ENCODE data around the gene DAPK2.
A peak's percentile ranks its signal among the peaks of the same experiment; 100 is the strongest.

Gene DAPK2

GRCh38 chr15:64068133-64068532, 21.8 kb upstream of the DAPK2 start:
- Histone ChIP-seq H3K9me3 (ENCODE audit: insufficient read depth, low read length, severe bottlenecking) (no peaks in the 10 kb centered on the region), H3K4me1 (ENCODE audit: insufficient read depth, low read length) (no peaks in the 10 kb centered on the region), H3K4me2 (ENCODE audit: insufficient read depth, low read length) (no peak overlapping the region), H3K27me3 (ENCODE audit: insufficient read depth, low read length, poor library complexity) (no peaks in the 10 kb centered on the region), H3K79me2 (ENCODE audit: insufficient read depth, low read length) (no peaks in the 10 kb centered on the region), H4K20me1 (ENCODE audit: insufficient read depth, low read length) (no peaks in the 10 kb centered on the region), H3K4me3 (ENCODE audit: low read depth in 1 of 2, low read length in 2 of 2) (no peak overlapping the region), H3K36me3 (ENCODE audit: insufficient read depth, low read length) (peaks cover 15% of the 10 kb centered on the region), H3K9ac (ENCODE audit: low read depth, low read length) (no peak overlapping the region), H2AFZ (ENCODE audit: low read depth, low read length) (no peak overlapping the region), H3K27ac (ENCODE audit: low read length) (no peak overlapping the region)
- ATAC-seq (ENCODE audit: insufficient read depth, low read depth) (0 out of 3 replicates have a peak, but pooled peaks have one; percentile 23), DNase-seq (no peak)
- TF ChIP-seq CTCF (IDR thresholded peaks at IDR 0.05; ENCODE audit: borderline replicate concordance, extremely low read depth, low read length, poor library complexity, severe bottlenecking) (no peak), EZH2 (IDR thresholded peaks at IDR 0.05; ENCODE audit: borderline replicate concordance, low read depth, low read length, severe bottlenecking) (no peak)

GRCh38 chr15:64067564-64068030, 21.3 kb upstream of the DAPK2 start:
- H3K4me2 ChIP-seq (ENCODE audit: insufficient read depth, low read length): peak overlapping the region; percentile 20; the same call in 1 of the 2 replicates
- DNase-seq (peak; percentile 72), ATAC-seq (ENCODE audit: insufficient read depth, low read depth) (peak; percentile 93)
- no peaks in the 10 kb centered on the region for H3K27me3 ChIP-seq (ENCODE audit: insufficient read depth, low read length, poor library complexity)
- no peak overlapping the region for H3K27ac ChIP-seq (ENCODE audit: low read length)
- H3K9me3 ChIP-seq (ENCODE audit: insufficient read depth, low read length, severe bottlenecking): no peaks in the 10 kb centered on the region
- TF ChIP-seq CTCF (IDR thresholded peaks at IDR 0.05; ENCODE audit: borderline replicate concordance, extremely low read depth, low read length, poor library complexity, severe bottlenecking) (peak; percentile 85), EZH2 (IDR thresholded peaks at IDR 0.05; ENCODE audit: borderline replicate concordance, low read depth, low read length, severe bottlenecking) (no peak)
- H3K36me3 ChIP-seq (ENCODE audit: insufficient read depth, low read length): peaks cover 11% of the 10 kb centered on the region
- H3K9ac ChIP-seq (ENCODE audit: low read depth, low read length): no peak overlapping the region
- no peak overlapping the region; the same call in 1 of the 2 replicates for H2AFZ ChIP-seq (ENCODE audit: low read depth, low read length)
- H3K79me2 ChIP-seq (ENCODE audit: insufficient read depth, low read length): no peaks in the 10 kb centered on the region
- no peaks in the 10 kb centered on the region for H3K4me1 ChIP-seq (ENCODE audit: insufficient read depth, low read length)
- H4K20me1 ChIP-seq (ENCODE audit: insufficient read depth, low read length): no peaks in the 10 kb centered on the region
- no peak overlapping the region for H3K4me3 ChIP-seq (ENCODE audit: low read depth in 1 of 2, low read length in 2 of 2)

- Histone ChIP-seq H3K4me1 (ENCODE audit: insufficient read depth, low read length) (no peaks in the 10 kb centered on the region), H3K9me3 (ENCODE audit: insufficient read depth, low read length, severe bottlenecking) (no peaks in the 10 kb centered on the region), H3K79me2 (ENCODE audit: insufficient read depth, low read length) (no peaks in the 10 kb centered on the region), H3K27me3 (ENCODE audit: insufficient read depth, low read length, poor library complexity) (no peaks in the 10 kb centered on the region), H2AFZ (ENCODE audit: low read depth, low read length) (no peak overlapping the region), H3K4me2 (ENCODE audit: insufficient read depth, low read length) (no peak overlapping the region), H4K20me1 (ENCODE audit: insufficient read depth, low read length) (no peaks in the 10 kb centered on the region), H3K36me3 (ENCODE audit: insufficient read depth, low read length) (peaks cover 3% of the 10 kb centered on the region; the same call in 1 of the 2 replicates), H3K4me3 (ENCODE audit: low read depth in 1 of 2, low read length in 2 of 2) (no peak overlapping the region), H3K27ac (ENCODE audit: low read length) (no peak overlapping the region), H3K9ac (ENCODE audit: low read depth, low read length) (no peak overlapping the region)
- no peak for DNase-seq
- no peak for TF ChIP-seq CTCF (IDR thresholded peaks at IDR 0.05; ENCODE audit: borderline replicate concordance, extremely low read depth, low read length, poor library complexity, severe bottlenecking)
- TF ChIP-seq EZH2 (IDR thresholded peaks at IDR 0.05; ENCODE audit: borderline replicate concordance, low read depth, low read length, severe bottlenecking): no peak
- no peak for ATAC-seq (ENCODE audit: insufficient read depth, low read depth)
These were observed 20.2 kb upstream of the DAPK2 start for GRCh38 chr15:64066451-64066850.
